Osteoblast (primary cell): ENCODE measurements around the gene CFAP77. TPM values are rescaled to one million over a fixed set of nuclear protein-coding genes. Genes with fewer than 3 reads are reported as not detected.
"Not testable (repeated sequence)": the region's sequence is repeated elsewhere in the genome, so short reads cannot be mapped to it uniquely, and the experiment has no call there.

Source experiments
- DNase-seq: peaks from one replicate; pipeline ENCODE4 v3.0.0; 2011; ENCODE audit warnings: low spot score, mixed read lengths; ENCODE audit not compliant: insufficient read length; ENCODE audit errors: missing footprints
- H2AFZ ChIP-seq: 2 replicates; pipeline ENCODE4 v1.6.0; 2011; ENCODE audit warnings: mild to moderate bottlenecking, low read length
- H3K27ac ChIP-seq: 2 replicates; pipeline ENCODE4 v1.5.1; 2011; ENCODE audit warnings: mild to moderate bottlenecking, low read depth, low read length, moderate library complexity
- H3K27me3 ChIP-seq: 2 replicates; pipeline ENCODE4 v1.6.0; 2012; ENCODE audit warnings: mild to moderate bottlenecking, control low read depth, inconsistent platforms, low read length, moderate library complexity; ENCODE audit not compliant: insufficient read depth
- H3K36me3 ChIP-seq: 2 replicates; pipeline ENCODE4 v1.5.1; 2011; ENCODE audit warnings: mild to moderate bottlenecking, low read length, control low read depth, moderate library complexity; ENCODE audit not compliant: insufficient read depth
- H3K4me1 ChIP-seq: 2 replicates; pipeline ENCODE4 v1.5.1; 2011; ENCODE audit warnings: mild to moderate bottlenecking, low read length, control low read depth, moderate library complexity; ENCODE audit not compliant: insufficient read depth
- H3K4me2 ChIP-seq: 2 replicates; pipeline ENCODE4 v1.6.0; 2011; ENCODE audit warnings: mild to moderate bottlenecking, low read length; ENCODE audit not compliant: insufficient read depth
- H3K4me3 ChIP-seq: fragments of 200-600 bp; sonication (generic); 3 replicates; pipeline ENCODE4 v1.5.1; 2012; ENCODE audit warnings: mild to moderate bottlenecking, low read length, inconsistent platforms; ENCODE audit not compliant: insufficient read depth
- H3K79me2 ChIP-seq: 2 replicates; pipeline ENCODE4 v1.6.0; 2012; ENCODE audit warnings: mild to moderate bottlenecking, low read length, control low read depth, inconsistent platforms; ENCODE audit not compliant: insufficient read depth
- H3K9me3 ChIP-seq: 2 replicates; pipeline ENCODE4 v1.5.1; 2011; ENCODE audit warnings: low read depth, low read length, control low read depth
- H4K20me1 ChIP-seq: 2 replicates; pipeline ENCODE4 v1.6.0; 2012; ENCODE audit warnings: mild to moderate bottlenecking, low read length, control low read depth; ENCODE audit not compliant: insufficient read depth
- CTCF ChIP-seq: IDR thresholded peaks from 2 replicates; pipeline ENCODE4 v1.5.1; 2011; ENCODE audit warnings: mild to moderate bottlenecking, low read depth, low read length, moderate library complexity; ENCODE audit errors: extremely low read depth
- total RNA-seq: library from RNA; depleted of rRNA; stranded (reverse); fragments of >200 nt; gene quantifications from 2 replicates; pipeline ENCODE4 v1.2.3, GENCODE V29; 2012

Gene CFAP77
- total RNA-seq, 1 donor: 0.36 TPM

GRCh38 chr9:132378416-132378815 is 31.6 kb upstream of the CFAP77 start:
- not testable (repeated sequence) for H3K27ac ChIP-seq, H3K4me2 ChIP-seq, DNase-seq

GRCh38 chr9:132381966-132382541 is 28.0 kb upstream of the CFAP77 start:
- Histone ChIP-seq H3K4me2 (no peak overlapping the region), H2AFZ (no peak overlapping the region), H3K27me3 (no peaks in the 10 kb centered on the region), H3K79me2 (no peaks in the 10 kb centered on the region), H3K36me3 (peaks cover 45% of the 10 kb centered on the region), H3K4me1 (no peaks in the 10 kb centered on the region), H4K20me1 (no peaks in the 10 kb centered on the region), H3K9me3 (no peaks in the 10 kb centered on the region), H3K4me3 (no peak overlapping the region), H3K27ac (no peak overlapping the region)
- DNase-seq: no peak
- TF ChIP-seq CTCF: no peak

More at GRCh38 chr9:132378416-132378815, 31.6 kb upstream of the CFAP77 start:
- H3K4me1 ChIP-seq, H3K79me2 ChIP-seq, H3K9me3 ChIP-seq, H3K27me3 ChIP-seq, H4K20me1 ChIP-seq, H3K4me3 ChIP-seq, H2AFZ ChIP-seq: not testable (repeated sequence)
- H3K36me3 ChIP-seq: peaks cover 28% of the 10 kb centered on the region

- Histone ChIP-seq H3K79me2 (no peaks in the 10 kb centered on the region), H3K4me3 (no peak overlapping the region), H3K27ac (no peak overlapping the region), H2AFZ (no peak overlapping the region), H3K4me1 (no peaks in the 10 kb centered on the region), H3K36me3 (peaks cover 47% of the 10 kb centered on the region), H3K4me2 (no peak overlapping the region), H3K27me3 (no peaks in the 10 kb centered on the region), H3K9me3 (no peaks in the 10 kb centered on the region), H4K20me1 (no peaks in the 10 kb centered on the region)
- TF ChIP-seq CTCF: no peak
- no peak for DNase-seq
Measured at GRCh38 chr9:132383462-132383883, 26.5 kb upstream of the CFAP77 start.

GRCh38 chr9:132384376-132384775 is 25.6 kb upstream of the CFAP77 start:
- Histone ChIP-seq H2AFZ (no peak overlapping the region), H3K9me3 (no peaks in the 10 kb centered on the region), H3K79me2 (no peaks in the 10 kb centered on the region), H4K20me1 (no peaks in the 10 kb centered on the region), H3K27ac (no peak overlapping the region), H3K27me3 (no peaks in the 10 kb centered on the region), H3K36me3 (peaks cover 45% of the 10 kb centered on the region), H3K4me3 (no peak overlapping the region), H3K4me1 (no peaks in the 10 kb centered on the region), H3K4me2 (no peak overlapping the region)
- no peak for DNase-seq
- no peak for TF ChIP-seq CTCF
